Endometrium (tissue), 2 donors: ENCODE measurements around the gene MED12L.

Source experiments
- FAIRE-seq: peaks from 2 replicates; lab custom pipeline; 2012; peaks lifted over from hg19 to GRCh38; lab: Jason Lieb, UNC
- donor health status: control.
- donor health status: control.

Gene MED12L

GRCh38 chr3:151262871-151263525 is 177.5 kb downstream of the MED12L start:
- FAIRE-seq, result peak; percentile 100

DNA sequence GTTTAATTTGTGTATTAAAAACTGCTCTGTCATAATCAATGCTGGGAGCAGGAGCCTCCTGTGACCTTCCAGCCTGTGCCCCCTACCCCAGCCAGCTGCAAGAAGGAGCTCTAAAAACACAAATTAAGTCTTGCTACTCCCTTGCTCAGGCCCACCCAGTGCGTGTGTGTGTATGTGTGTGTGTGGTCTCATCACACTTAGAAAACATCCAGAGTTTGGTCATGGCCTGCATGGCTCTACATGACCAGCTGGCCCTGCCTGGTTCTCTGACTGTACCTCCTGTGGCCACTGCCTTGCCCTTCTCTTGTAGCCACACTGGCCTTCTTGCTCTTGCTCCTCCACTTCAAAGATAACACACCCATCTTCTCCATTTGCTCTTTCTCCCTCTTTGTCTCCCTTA is 179.1 kb downstream of the MED12L start:
- FAIRE-seq, result peak; percentile 51

DNA sequence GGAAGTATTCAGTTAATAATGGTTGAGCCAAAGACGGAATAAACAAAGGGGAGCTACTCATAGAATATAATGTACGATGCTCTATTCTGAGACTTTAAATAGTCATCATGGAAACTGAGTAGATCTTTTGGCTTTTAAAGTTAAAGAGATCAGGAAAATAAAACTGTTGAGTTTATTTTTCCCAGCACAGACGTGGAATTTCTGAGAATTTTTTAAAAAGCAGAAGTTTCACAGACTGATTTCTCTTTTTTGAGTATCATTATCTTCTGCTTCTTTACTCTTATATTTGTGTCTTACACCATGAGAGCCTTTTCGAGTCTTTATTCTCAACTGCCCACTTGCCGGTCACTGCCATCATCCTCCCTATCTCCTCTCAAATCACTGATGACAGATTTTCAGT is 179.7 kb downstream of the MED12L start:
- FAIRE-seq, result no peak

DNA sequence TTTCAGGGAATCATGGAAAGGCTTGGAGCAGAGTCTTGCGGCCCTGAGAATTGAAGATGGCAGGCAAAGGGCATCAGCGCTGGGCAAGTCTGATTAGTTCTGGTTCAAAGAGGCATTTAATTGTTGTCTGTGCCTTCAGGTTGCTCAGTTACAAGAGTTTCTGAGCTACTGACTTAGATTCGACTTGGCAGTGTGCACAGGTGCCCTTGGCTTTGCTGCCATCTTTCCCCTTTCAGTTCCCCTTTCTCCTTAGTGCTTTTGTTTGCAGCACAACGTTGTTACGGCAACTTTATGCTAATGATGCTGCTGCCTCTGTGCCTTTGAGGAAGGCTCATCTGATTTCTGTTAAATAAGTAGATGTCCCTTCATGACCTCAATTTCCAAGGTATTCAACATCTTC is 180.4 kb downstream of the MED12L start:
- FAIRE-seq, result no peak

GRCh38 chr3:151267066-151267465 is 181.6 kb downstream of the MED12L start:
- FAIRE-seq, result peak; percentile 94

- no peak for FAIRE-seq
These were observed 183.1 kb downstream of the MED12L start for GRCh38 chr3:151268267-151269235.

DNA sequence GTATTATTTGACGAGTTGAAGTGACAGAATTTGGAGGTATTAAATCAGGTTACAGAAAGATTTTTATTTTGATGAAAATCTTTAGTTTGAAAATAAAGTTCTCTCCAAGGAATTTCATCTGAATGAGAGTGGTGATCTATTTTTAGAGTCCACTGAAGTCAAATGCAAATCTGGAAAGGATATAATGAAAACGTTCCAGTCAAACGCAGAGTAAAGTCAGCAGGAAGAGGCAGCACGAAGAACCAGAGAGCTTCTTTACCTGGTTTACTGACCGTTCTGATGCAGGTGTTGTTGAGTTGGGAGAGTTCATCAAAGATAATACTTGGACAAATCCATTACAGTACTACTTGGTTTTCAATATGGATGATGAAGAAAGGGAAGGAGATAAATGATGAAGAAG is 184.2 kb downstream of the MED12L start:
- FAIRE-seq, result no peak

GRCh38 chr3:151275091-151275490 is 189.6 kb downstream of the MED12L start:
- FAIRE-seq, result peak; percentile 41

DNA sequence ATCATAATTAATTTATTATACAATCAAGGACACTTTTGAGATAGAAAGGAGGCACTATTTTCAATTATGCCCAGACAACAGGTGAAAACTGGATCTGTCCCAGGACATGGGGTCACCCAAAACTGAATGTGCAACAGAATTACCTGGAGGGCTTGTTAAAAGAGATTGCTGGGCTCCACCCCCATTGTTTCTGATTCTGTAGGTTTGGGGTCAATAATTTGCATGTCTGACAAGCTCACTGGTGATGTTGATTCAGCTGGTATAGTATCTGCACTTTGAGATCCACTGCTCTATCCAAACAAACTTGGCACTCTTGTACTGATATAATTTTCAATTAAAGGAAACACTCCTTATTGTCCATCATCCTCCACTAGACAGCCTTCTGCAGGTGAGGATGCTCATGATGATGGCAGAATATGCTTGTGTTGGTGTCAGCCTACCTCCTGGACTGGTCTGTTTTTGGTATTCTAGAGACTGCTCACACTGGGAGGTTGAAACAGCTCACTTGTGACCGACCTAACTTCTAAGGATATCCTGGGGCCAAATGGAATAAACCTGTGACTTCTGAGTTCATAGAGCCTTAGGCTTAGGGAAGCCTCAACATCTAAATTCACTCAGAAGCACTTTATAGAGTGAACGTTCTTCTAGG is 190.7 kb downstream of the MED12L start:
- no peak for FAIRE-seq

GRCh38 chr3:151276687-151277042 is 191.2 kb downstream of the MED12L start:
- no peak for FAIRE-seq

DNA sequence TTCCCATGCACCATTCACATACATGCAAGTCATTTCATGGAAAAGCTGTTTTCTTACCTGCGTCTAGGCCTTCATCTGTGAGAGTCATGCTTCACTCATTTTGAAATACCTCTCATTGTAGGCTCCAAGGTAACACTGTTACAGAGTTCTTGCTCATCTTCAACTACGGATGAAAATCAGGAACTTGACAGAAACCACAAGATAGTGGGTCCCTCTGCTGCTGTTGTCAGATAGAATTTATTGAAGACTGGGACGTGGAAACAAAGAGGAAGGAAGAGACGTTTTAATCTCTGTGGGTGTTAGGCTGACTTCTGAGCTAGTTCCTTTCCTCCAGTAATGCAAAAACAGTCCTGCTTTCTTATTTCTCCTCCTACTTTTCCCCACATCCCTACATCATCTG is 192.8 kb downstream of the MED12L start, which contains the start of gene P2RY14:
Gene P2RY14 (minus strand): TSS at position 313 of the 400 bp plus-strand sequence. CDS start 64,226 bp downstream, outside the sequence.
- FAIRE-seq, result no peak

GRCh38 chr3:151281671-151282324 is 196.3 kb downstream of the MED12L start:
- FAIRE-seq, result no peak

GRCh38 chr3:151282921-151283320 is 197.5 kb downstream of the MED12L start:
- peak; percentile 95 for FAIRE-seq

- FAIRE-seq, result no peak
These were observed 197.9 kb downstream of the MED12L start for GRCh38 chr3:151283387-151283786.

- FAIRE-seq, result no peak
These were observed 198.5 kb downstream of the MED12L start for GRCh38 chr3:151283907-151284461.

GRCh38 chr3:151285940-151286339 is 200.5 kb downstream of the MED12L start:
- FAIRE-seq, result no peak

DNA sequence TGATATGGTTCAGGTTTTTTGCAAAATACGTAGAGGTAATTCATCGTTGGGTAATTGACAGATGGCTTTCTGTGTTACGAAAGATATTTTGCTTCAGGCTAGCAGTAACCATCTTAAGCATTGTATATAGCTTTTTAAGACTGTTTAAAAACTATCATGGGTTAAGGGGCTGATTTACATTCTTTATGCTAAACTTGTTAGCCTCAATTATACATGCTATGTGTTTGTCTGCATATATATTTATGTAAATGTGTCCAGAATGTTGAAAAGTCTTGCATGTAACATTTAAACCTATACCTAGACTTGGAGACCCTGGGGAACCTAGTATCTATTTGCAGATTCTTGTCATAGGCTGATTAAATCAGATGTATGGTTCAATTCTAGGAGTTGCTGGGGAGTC is 204.0 kb downstream of the MED12L start:
- FAIRE-seq, result no peak

DNA sequence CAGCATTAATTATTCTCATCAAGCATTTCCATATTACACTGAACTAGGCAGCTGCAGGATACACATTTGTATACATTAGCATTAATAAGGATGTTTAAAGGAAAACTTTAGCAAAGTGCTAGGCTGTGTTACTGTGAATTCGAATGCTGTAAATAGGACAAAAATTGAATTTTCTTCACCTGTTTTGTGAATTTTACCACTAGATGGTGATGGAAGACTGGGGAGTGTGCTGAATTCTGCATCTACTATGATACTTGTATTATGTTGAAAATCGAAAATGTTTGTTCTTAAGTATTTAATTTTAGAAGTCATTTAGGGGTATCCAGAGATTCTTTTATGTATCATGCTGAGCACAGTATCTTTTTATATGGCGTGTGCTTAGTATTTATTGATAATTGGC is 205.2 kb downstream of the MED12L start:
- peak; percentile 39 for FAIRE-seq

DNA sequence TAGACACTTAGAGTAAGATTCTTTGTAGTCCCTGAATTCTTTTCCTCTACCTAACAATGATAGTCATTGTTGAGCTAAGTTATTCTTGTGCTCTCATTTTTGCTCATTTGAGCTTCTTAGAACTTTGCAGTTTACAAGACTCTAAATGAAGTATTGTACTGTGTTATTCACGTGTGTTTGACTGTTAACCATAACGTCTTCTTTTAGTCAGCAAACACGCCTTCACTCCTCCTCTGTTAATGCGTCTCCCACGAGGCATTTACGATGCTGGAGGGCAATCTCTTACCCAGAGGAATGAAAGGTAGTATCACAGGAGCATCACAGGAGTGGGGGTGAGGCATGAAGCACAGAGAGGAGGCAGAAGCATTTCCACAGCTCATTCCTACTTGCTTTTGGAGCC is 207.7 kb downstream of the MED12L start:
- no peak for FAIRE-seq

GRCh38 chr3:151296226-151296625 is 210.8 kb downstream of the MED12L start:
- FAIRE-seq, result no peak

- no peak for FAIRE-seq
These were observed 212.0 kb downstream of the MED12L start for GRCh38 chr3:151297429-151297828.

DNA sequence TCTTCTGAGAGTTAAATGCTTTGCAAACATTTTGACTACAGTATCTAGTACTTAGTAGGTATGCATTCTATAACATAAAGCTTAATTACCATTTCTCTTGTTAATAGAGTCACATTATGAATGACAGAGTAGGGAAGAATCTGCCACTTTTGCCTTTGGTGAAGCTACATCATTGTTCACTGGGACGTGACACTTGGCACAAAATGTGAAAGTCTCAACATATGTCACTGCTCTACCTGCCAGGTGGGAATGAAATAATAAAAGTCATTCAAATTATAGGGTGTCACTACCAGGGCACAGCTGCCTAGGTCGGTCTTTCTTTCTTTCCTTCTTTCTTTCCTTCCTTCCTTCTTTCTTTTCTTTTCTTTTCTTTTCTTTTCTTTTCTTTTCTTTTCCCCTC is 213.5 kb downstream of the MED12L start:
- no peak for FAIRE-seq
